Measurements from ENCODE around the gene CIAO1.
"Not testable (repeated sequence)": the region's sequence is repeated elsewhere in the genome, so short reads cannot be mapped to it uniquely, and the experiment has no call there.

DNA sequence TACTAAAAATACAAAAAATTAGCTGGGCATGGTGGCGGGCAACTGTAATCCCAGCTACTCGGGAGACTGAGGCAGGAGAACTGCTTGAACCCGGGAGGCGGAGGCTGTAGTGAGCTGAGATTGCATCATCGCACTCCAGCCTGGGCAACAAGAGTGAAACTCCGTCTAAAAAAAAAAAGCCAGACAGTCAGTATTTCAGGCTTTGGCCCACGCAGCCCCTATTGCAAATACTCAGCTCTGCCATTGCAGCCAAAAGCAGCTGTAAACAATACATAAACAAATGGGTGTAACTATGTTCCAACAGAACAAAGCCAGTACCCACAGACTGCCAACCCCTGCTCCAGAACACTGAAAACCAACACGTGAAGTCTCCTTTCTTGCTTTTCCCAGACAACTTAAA, 28.2 kb downstream of the CIAO1 start:
- TF ChIP-seq, protein P1, sequence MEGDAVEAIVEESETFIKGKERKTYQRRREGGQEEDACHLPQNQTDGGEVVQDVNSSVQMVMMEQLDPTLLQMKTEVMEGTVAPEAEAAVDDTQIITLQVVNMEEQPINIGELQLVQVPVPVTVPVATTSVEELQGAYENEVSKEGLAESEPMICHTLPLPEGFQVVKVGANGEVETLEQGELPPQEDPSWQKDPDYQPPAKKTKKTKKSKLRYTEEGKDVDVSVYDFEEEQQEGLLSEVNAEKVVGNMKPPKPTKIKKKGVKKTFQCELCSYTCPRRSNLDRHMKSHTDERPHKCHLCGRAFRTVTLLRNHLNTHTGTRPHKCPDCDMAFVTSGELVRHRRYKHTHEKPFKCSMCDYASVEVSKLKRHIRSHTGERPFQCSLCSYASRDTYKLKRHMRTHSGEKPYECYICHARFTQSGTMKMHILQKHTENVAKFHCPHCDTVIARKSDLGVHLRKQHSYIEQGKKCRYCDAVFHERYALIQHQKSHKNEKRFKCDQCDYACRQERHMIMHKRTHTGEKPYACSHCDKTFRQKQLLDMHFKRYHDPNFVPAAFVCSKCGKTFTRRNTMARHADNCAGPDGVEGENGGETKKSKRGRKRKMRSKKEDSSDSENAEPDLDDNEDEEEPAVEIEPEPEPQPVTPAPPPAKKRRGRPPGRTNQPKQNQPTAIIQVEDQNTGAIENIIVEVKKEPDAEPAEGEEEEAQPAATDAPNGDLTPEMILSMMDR (IDR thresholded peaks at IDR 0.05) = not testable (repeated sequence)
- not testable (repeated sequence) for TF ChIP-seq POLR2A, POLR2AphosphoS5, EP300 (IDR thresholded peaks at IDR 0.05)

Data from sigmoid colon (tissue), 4 donors.